ENCODE results near the gene GCLM. TPM values are rescaled to one million over a fixed set of nuclear protein-coding genes. Genes with fewer than 3 reads are reported as not detected.

GCLM gene
- total RNA-seq, 1 experiment from 2014 or later: 28.9 TPM

DNA sequence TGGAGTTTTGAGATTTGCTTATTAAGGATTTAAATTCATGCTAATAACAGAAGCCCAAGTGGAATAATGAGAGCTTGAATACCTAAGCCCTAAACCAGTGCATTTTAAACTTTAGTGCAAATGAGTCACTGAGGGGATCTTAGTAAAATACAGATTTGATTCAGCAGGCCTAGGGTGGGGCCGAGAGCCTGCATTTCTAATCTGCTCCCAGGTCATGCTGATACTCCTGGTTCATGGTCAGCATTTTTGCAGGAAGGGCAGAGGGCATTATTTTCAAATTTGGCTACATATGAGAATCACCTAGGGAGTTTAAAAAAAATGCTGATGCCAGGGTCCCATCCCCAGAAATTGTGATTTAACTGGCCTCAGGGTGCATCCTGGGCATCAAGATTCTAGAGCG, 69.5 kb downstream of the GCLM start (continued):
- TF ChIP-seq, protein P1, sequence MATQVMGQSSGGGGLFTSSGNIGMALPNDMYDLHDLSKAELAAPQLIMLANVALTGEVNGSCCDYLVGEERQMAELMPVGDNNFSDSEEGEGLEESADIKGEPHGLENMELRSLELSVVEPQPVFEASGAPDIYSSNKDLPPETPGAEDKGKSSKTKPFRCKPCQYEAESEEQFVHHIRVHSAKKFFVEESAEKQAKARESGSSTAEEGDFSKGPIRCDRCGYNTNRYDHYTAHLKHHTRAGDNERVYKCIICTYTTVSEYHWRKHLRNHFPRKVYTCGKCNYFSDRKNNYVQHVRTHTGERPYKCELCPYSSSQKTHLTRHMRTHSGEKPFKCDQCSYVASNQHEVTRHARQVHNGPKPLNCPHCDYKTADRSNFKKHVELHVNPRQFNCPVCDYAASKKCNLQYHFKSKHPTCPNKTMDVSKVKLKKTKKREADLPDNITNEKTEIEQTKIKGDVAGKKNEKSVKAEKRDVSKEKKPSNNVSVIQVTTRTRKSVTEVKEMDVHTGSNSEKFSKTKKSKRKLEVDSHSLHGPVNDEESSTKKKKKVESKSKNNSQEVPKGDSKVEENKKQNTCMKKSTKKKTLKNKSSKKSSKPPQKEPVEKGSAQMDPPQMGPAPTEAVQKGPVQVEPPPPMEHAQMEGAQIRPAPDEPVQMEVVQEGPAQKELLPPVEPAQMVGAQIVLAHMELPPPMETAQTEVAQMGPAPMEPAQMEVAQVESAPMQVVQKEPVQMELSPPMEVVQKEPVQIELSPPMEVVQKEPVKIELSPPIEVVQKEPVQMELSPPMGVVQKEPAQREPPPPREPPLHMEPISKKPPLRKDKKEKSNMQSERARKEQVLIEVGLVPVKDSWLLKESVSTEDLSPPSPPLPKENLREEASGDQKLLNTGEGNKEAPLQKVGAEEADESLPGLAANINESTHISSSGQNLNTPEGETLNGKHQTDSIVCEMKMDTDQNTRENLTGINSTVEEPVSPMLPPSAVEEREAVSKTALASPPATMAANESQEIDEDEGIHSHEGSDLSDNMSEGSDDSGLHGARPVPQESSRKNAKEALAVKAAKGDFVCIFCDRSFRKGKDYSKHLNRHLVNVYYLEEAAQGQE (IDR thresholded peaks at IDR 0.05; ENCODE audit: low read depth): no peak
- TF ChIP-seq, protein P2, sequence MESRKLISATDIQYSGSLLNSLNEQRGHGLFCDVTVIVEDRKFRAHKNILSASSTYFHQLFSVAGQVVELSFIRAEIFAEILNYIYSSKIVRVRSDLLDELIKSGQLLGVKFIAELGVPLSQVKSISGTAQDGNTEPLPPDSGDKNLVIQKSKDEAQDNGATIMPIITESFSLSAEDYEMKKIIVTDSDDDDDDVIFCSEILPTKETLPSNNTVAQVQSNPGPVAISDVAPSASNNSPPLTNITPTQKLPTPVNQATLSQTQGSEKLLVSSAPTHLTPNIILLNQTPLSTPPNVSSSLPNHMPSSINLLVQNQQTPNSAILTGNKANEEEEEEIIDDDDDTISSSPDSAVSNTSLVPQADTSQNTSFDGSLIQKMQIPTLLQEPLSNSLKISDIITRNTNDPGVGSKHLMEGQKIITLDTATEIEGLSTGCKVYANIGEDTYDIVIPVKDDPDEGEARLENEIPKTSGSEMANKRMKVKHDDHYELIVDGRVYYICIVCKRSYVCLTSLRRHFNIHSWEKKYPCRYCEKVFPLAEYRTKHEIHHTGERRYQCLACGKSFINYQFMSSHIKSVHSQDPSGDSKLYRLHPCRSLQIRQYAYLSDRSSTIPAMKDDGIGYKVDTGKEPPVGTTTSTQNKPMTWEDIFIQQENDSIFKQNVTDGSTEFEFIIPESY (IDR thresholded peaks at IDR 0.05; ENCODE audit: extremely low read depth, insufficient replicate concordance, low read length): no peak
- TF ChIP-seq YY1 (IDR thresholded peaks at IDR 0.05; ENCODE audit: extremely low read depth, insufficient replicate concordance, low read depth, low read length) (no peak), POLR2AphosphoS5 (IDR thresholded peaks at IDR 0.05; ENCODE audit: low read depth, low read length) (no peak), TCF7L2 (IDR thresholded peaks at IDR 0.05; ENCODE audit: borderline replicate concordance, extremely low read depth, insufficient read depth, insufficient read length) (no peak)

DNA sequence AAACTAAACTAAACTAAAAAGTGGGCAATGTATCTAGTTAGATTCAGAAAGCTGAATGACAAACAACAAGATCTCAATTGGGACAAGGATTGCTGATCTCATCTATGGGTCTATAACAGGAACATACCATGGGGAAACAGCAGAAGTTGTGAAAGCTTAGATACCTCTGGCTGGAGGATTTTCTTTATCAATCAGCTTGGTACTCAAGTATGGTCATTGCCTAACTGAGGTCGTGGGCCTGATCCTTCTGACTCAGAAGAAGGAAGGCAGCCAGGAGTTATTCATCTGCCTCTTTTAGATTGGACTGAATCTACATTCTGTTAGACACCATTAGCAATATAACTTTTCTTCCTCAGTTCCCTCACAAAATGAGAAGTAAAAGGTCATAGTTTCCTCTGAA, 69.9 kb downstream of the GCLM start:
- H3K27ac ChIP-seq (ENCODE audit: low read depth, low read length): no peak overlapping the region
- no peak overlapping the region for H3K9ac ChIP-seq (ENCODE audit: low read length)
- H2AFZ ChIP-seq (ENCODE audit: low read depth, low read length, poor library complexity, severe bottlenecking): no peak overlapping the region
- CTCF ChIA-PET: interaction anchor here (0.8 to 1.0 kb wide), 3 partner anchors 25 to 497 kb away, joined by 3 read pairs; no protein-coding TSS in a partner anchor
- ATAC-seq (no peak), DNase-seq (ENCODE audit: low read depth, low spot score) (no peak)
- H3K4me3 ChIP-seq (replicated peaks in 1 of 2; ENCODE audit: low read depth in 1 of 2, low read length in 2 of 2): no peak overlapping the region
- no peaks in the 10 kb centered on the region for H4K20me1 ChIP-seq (ENCODE audit: insufficient read depth)
- H3K27me3 ChIP-seq (ENCODE audit: insufficient read depth, low read length): no peaks in the 10 kb centered on the region
- BruUV-seq (replicated peaks): no TSS peak
- POLR2A ChIA-PET: no interaction called here
- no peaks in the 10 kb centered on the region for H3K79me2 ChIP-seq (ENCODE audit: insufficient read depth, low read length)
- no peaks in the 10 kb centered on the region for H3K9me2 ChIP-seq (ENCODE audit: insufficient read depth)
- H3K9me3 ChIP-seq (ENCODE audit: control insufficient read depth in 1 of 2, insufficient read depth in 1 of 2, low read depth in 1 of 2, low read length in 2 of 2): no peaks in the 10 kb centered on the region
- H3K4me1 ChIP-seq (ENCODE audit: control insufficient read depth in 1 of 2, insufficient read depth in 2 of 2, low read length in 2 of 2): peaks cover 0 to 5% of the 10 kb centered on the region in 2 experiments; a peak in 2 of 4 replicates
- intact Hi-C loops (cut with micrococcal nuclease): no loop called here
- H3K4me2 ChIP-seq (ENCODE audit: low read length): no peak overlapping the region
- RAD21 ChIA-PET (ENCODE audit: low non-redundant PET in 1 of 2, low total read pairs in 2 of 2, uncharacterized antibody in 2 of 2, unreplicated experiment in 2 of 2): no interaction called here
- H3K36me3 ChIP-seq (ENCODE audit: control insufficient read depth in 1 of 2, insufficient read depth in 2 of 2, low read length in 2 of 2): no peaks in the 10 kb centered on the region
- TF ChIP-seq, protein P3, sequence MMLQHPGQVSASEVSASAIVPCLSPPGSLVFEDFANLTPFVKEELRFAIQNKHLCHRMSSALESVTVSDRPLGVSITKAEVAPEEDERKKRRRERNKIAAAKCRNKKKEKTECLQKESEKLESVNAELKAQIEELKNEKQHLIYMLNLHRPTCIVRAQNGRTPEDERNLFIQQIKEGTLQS (IDR thresholded peaks at IDR 0.05): no peak
- TF ChIP-seq TCF7L2 (IDR thresholded peaks at IDR 0.05; ENCODE audit: borderline replicate concordance, extremely low read depth, insufficient read depth, insufficient read length) (no peak), EGR1 (IDR thresholded peaks at IDR 0.05; ENCODE audit: low read depth) (no peak), SIN3A (IDR thresholded peaks at IDR 0.05; ENCODE audit: low read depth) (no peak), CBX3 (IDR thresholded peaks at IDR 0.05; ENCODE audit: low read depth) (no peak), CEBPB (IDR thresholded peaks at IDR 0.05; ENCODE audit: low read depth) (no peak), RAD21 (IDR thresholded peaks at IDR 0.05; ENCODE audit: low read depth) (no peak), JUND (IDR thresholded peaks at IDR 0.05) (no peak), EZH2 (IDR thresholded peaks at IDR 0.05) (no peak), POLR2AphosphoS5 (IDR thresholded peaks at IDR 0.05; ENCODE audit: low read depth, low read length) (no peak), ELF1 (IDR thresholded peaks at IDR 0.05; ENCODE audit: borderline replicate concordance, low read depth) (no peak)
- TF ChIP-seq, protein P4, sequence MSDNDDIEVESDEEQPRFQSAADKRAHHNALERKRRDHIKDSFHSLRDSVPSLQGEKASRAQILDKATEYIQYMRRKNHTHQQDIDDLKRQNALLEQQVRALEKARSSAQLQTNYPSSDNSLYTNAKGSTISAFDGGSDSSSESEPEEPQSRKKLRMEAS (IDR thresholded peaks at IDR 0.05): no peak
- TF ChIP-seq, protein P5, sequence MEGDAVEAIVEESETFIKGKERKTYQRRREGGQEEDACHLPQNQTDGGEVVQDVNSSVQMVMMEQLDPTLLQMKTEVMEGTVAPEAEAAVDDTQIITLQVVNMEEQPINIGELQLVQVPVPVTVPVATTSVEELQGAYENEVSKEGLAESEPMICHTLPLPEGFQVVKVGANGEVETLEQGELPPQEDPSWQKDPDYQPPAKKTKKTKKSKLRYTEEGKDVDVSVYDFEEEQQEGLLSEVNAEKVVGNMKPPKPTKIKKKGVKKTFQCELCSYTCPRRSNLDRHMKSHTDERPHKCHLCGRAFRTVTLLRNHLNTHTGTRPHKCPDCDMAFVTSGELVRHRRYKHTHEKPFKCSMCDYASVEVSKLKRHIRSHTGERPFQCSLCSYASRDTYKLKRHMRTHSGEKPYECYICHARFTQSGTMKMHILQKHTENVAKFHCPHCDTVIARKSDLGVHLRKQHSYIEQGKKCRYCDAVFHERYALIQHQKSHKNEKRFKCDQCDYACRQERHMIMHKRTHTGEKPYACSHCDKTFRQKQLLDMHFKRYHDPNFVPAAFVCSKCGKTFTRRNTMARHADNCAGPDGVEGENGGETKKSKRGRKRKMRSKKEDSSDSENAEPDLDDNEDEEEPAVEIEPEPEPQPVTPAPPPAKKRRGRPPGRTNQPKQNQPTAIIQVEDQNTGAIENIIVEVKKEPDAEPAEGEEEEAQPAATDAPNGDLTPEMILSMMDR (IDR thresholded peaks at IDR 0.05 in 2 of 3, conservative IDR thresholded peaks at IDR 0.05 in 1 of 3; ENCODE audit: borderline replicate concordance in 1 of 3, insufficient read depth in 1 of 3, low read depth in 2 of 3, low read length in 2 of 3): no peak

Measured in HCT116 (cell line).